ENCODE measurements around the gene EBI3.
"Not testable (repeated sequence)": the region's sequence is repeated elsewhere in the genome, so short reads cannot be mapped to it uniquely, and the experiment has no call there.

The EBI3 gene

GRCh38 chr19:4229179-4229931 is at the start of gene EBI3:
Gene EBI3 (plus strand): TSS chr19:4229523. CDS start chr19:4229551, 28 bp downstream.
- in situ Hi-C loops (cut with HindIII; ENCODE audit: low sequenced_read_pairs): no loop called here

GRCh38 chr19:4181053-4181508 is 48.2 kb upstream of the EBI3 start:
- in situ Hi-C loops (cut with HindIII; ENCODE audit: low sequenced_read_pairs): no loop called here

- in situ Hi-C loops (cut with HindIII; ENCODE audit: low sequenced_read_pairs): no loop called here
Observed at GRCh38 chr19:4182084-4182810, 47.1 kb upstream of the EBI3 start, which contains the start of the genes ANKRD24 and SIRT6. Gene ANKRD24 (plus strand): TSS chr19:4182689. CDS start chr19:4186426, 3,737 bp downstream. Gene SIRT6 (minus strand): TSS chr19:4182563. CDS start chr19:4182539, 24 bp downstream.

GRCh38 chr19:4183967-4184717 is 45.2 kb upstream of the EBI3 start:
- in situ Hi-C loops (cut with HindIII; ENCODE audit: low sequenced_read_pairs): no loop called here

- in situ Hi-C loops (cut with HindIII; ENCODE audit: low sequenced_read_pairs): no loop called here
Observed at GRCh38 chr19:4184718-4185352, 44.5 kb upstream of the EBI3 start.

GRCh38 chr19:4185413-4186086 is 43.8 kb upstream of the EBI3 start:
- in situ Hi-C loops (cut with HindIII; ENCODE audit: low sequenced_read_pairs): no loop called here

GRCh38 chr19:4186087-4186993 is 43.0 kb upstream of the EBI3 start:
- in situ Hi-C loops (cut with HindIII; ENCODE audit: low sequenced_read_pairs): no loop called here

GRCh38 chr19:4187313-4188122 is 41.8 kb upstream of the EBI3 start:
- in situ Hi-C loops (cut with HindIII; ENCODE audit: low sequenced_read_pairs): no loop called here

- in situ Hi-C loops (cut with HindIII; ENCODE audit: low sequenced_read_pairs): no loop called here
Observed at GRCh38 chr19:4189641-4190040, 39.7 kb upstream of the EBI3 start.

GRCh38 chr19:4192537-4192936 is 36.8 kb upstream of the EBI3 start:
- in situ Hi-C loops (cut with HindIII; ENCODE audit: low sequenced_read_pairs): not testable (repeated sequence)

GRCh38 chr19:4194353-4194752 is 35.0 kb upstream of the EBI3 start:
- in situ Hi-C loops (cut with HindIII; ENCODE audit: low sequenced_read_pairs): no loop called here

- in situ Hi-C loops (cut with HindIII; ENCODE audit: low sequenced_read_pairs): no loop called here
Observed at GRCh38 chr19:4196009-4196408, 33.3 kb upstream of the EBI3 start.

GRCh38 chr19:4196587-4197148 is 32.7 kb upstream of the EBI3 start:
- in situ Hi-C loops (cut with HindIII; ENCODE audit: low sequenced_read_pairs): no loop called here

- in situ Hi-C loops (cut with HindIII; ENCODE audit: low sequenced_read_pairs): no loop called here
Observed at GRCh38 chr19:4197228-4197624, 32.1 kb upstream of the EBI3 start.

GRCh38 chr19:4197625-4198466 is 31.5 kb upstream of the EBI3 start:
- in situ Hi-C loops (cut with HindIII; ENCODE audit: low sequenced_read_pairs): no loop called here

- in situ Hi-C loops (cut with HindIII; ENCODE audit: low sequenced_read_pairs): no loop called here
Observed at GRCh38 chr19:4198467-4199126, 30.7 kb upstream of the EBI3 start.
